HEK293 (cell line): ENCODE data around the gene AURKA.

Experiments used
- CTCF ChIA-PET: fragments of 350-600 bp; formaldehyde crosslinking; extraction: SDS; loops from one replicate; lab custom pipeline; 2021; ENCODE audit warnings: antibody characterized with exemption; lab: Yijun Ruan, JAX
- POLR2A ChIA-PET: fragments of 300-600 bp; formaldehyde crosslinking; extraction: SDS; loops from one replicate; lab custom pipeline; 2020; ENCODE audit warnings: antibody characterized with exemption, inconsistent platforms; lab: Yijun Ruan, JAX
- H3K27ac ChIP-seq: fragments of 200-500 bp; sonication (Bioruptor generic); 2 replicates; pipeline ENCODE4 v1.5.1; 2014; ENCODE audit warnings: low read depth, low read length, control low read depth, inconsistent platforms; ENCODE audit errors: extremely low read depth
- H3K36me3 ChIP-seq, 2 experiments: fragments of 200-500 bp in 1 of 2; sonication (Bioruptor generic) in 1 of 2; 1 replicate in 1 of 2; 2 replicates in 1 of 2; pipeline ENCODE4 v1.5.1; 2014 to 2017; ENCODE audit warnings: inconsistent platforms in 2 of 2, low read length in 2 of 2; ENCODE audit not compliant: control insufficient read depth in 2 of 2, insufficient read depth in 1 of 2
- H3K4me1 ChIP-seq: fragments of 200-500 bp; sonication (Bioruptor generic); 2 replicates; pipeline ENCODE4 v1.5.1; 2014; ENCODE audit warnings: mild to moderate bottlenecking, low read length, inconsistent platforms; ENCODE audit not compliant: control insufficient read depth, insufficient read depth
- H3K4me3 ChIP-seq: 2 replicates; pipeline ENCODE4 v1.5.1; 2011; ENCODE audit warnings: low read depth, mild to moderate bottlenecking, control low read depth, low read length, moderate library complexity
- H3K9me3 ChIP-seq: fragments of 200-500 bp; sonication (Bioruptor generic); 2 replicates; pipeline ENCODE4 v1.5.1; 2014; ENCODE audit warnings: low read depth, low read length, inconsistent platforms; ENCODE audit not compliant: control insufficient read depth, insufficient read depth
- GFI1B ChIP-seq: fragments of 450-650 bp; formaldehyde crosslinking; IDR thresholded peaks from 2 replicates; pipeline ENCODE4 v1.5.1; 2016; ENCODE audit warnings: missing biosample characterization, missing genetic modification characterization
- KLF10 ChIP-seq: fragments of 450-650 bp; IDR thresholded peaks from 2 replicates; pipeline ENCODE4 v1.5.1; 2018; ENCODE audit warnings: missing biosample characterization, mild to moderate bottlenecking, missing genetic modification characterization
- KLF9 ChIP-seq: fragments of 450-650 bp; formaldehyde crosslinking; IDR thresholded peaks from 2 replicates; pipeline ENCODE4 v1.5.1; 2016; ENCODE audit warnings: missing biosample characterization, missing genetic modification characterization, low read depth
- MEIS1 ChIP-seq: sonication (generic); formaldehyde crosslinking; IDR thresholded peaks from 2 replicates; pipeline ENCODE4 v1.8.1; 2022; ENCODE audit warnings: missing genetic modification reagents, mild to moderate bottlenecking, borderline replicate concordance
- SP7 ChIP-seq: fragments of 450-650 bp; formaldehyde crosslinking; IDR thresholded peaks from 2 replicates; pipeline ENCODE4 v1.5.1; 2016; ENCODE audit warnings: missing biosample characterization, missing genetic modification characterization
- ZBTB7A ChIP-seq: fragments of 450-650 bp; formaldehyde crosslinking; IDR thresholded peaks from 2 replicates; pipeline ENCODE4 v1.5.1; 2016; ENCODE audit warnings: low read depth, missing biosample characterization, missing genetic modification characterization
- ZNF2 ChIP-seq: fragments of 450-650 bp; formaldehyde crosslinking; IDR thresholded peaks from 2 replicates; pipeline ENCODE4 v1.5.1; 2016; ENCODE audit warnings: missing biosample characterization, missing genetic modification characterization
- ZNF274 ChIP-seq, 2 experiments: fragments of 200-500 bp in 1 of 2; fragments of 450-650 bp in 1 of 2; sonication (Bioruptor generic) in 1 of 2; formaldehyde crosslinking in 1 of 2; IDR thresholded peaks; 2 replicates each; pipeline versions ENCODE4 v1.5.1 to v1.6.1; 2014 to 2016; ENCODE audit warnings: borderline replicate concordance in 1 of 2, inconsistent platforms in 1 of 2, low read length in 1 of 2, missing biosample characterization in 1 of 2, missing genetic modification characterization in 1 of 2
- ZNF433 ChIP-seq: fragments of 450-650 bp; formaldehyde crosslinking; IDR thresholded peaks from 2 replicates; pipeline ENCODE4 v1.5.1; 2016; ENCODE audit warnings: missing biosample characterization, missing genetic modification characterization, low read depth
- ZNF510 ChIP-seq: fragments of 450-650 bp; formaldehyde crosslinking; IDR thresholded peaks from 2 replicates; pipeline ENCODE4 v1.5.1; 2018; ENCODE audit warnings: mild to moderate bottlenecking, missing genetic modification characterization, missing biosample characterization; ENCODE audit not compliant: insufficient replicate concordance
- ZNF530 ChIP-seq: fragments of 450-650 bp; formaldehyde crosslinking; IDR thresholded peaks from 2 replicates; pipeline ENCODE4 v1.5.1; 2016; ENCODE audit warnings: low read depth, missing biosample characterization, missing genetic modification characterization
- ZNF670 ChIP-seq: fragments of 450-650 bp; formaldehyde crosslinking; IDR thresholded peaks from 2 replicates; pipeline ENCODE4 v1.5.1; 2016; ENCODE audit warnings: missing biosample characterization, missing genetic modification characterization, low read depth
- ZNF677 ChIP-seq: fragments of 450-650 bp; IDR thresholded peaks from 2 replicates; pipeline ENCODE4 v1.5.0; 2018; ENCODE audit warnings: missing biosample characterization, mild to moderate bottlenecking, missing genetic modification characterization, moderate library complexity
- TF ChIP-seq, protein P1 (sequence below): fragments of 450-650 bp; formaldehyde crosslinking; conservative IDR thresholded peaks from 2 replicates; pipeline ENCODE4 v1.5.1; 2016; ENCODE audit warnings: low read depth, missing biosample characterization, missing genetic modification characterization
- TF ChIP-seq, protein P2 (sequence below): fragments of 450-650 bp; formaldehyde crosslinking; IDR thresholded peaks from 2 replicates; pipeline ENCODE4 v1.5.1; 2017; ENCODE audit warnings: missing biosample characterization, missing genetic modification characterization
- TF ChIP-seq, protein P3 (sequence below): fragments of 450-650 bp; formaldehyde crosslinking; IDR thresholded peaks from 2 replicates; pipeline ENCODE4 v1.5.1; 2016; ENCODE audit warnings: missing biosample characterization, missing genetic modification characterization
- TF ChIP-seq, protein P4 (sequence below): fragments of 450-650 bp; formaldehyde crosslinking; IDR thresholded peaks from 2 replicates; pipeline ENCODE4 v1.5.1; 2016; ENCODE audit warnings: missing biosample characterization, missing genetic modification characterization
- TF ChIP-seq, protein P5 (sequence below): fragments of 450-650 bp; formaldehyde crosslinking; IDR thresholded peaks from 2 replicates; pipeline ENCODE4 v1.5.1; 2016; ENCODE audit warnings: missing biosample characterization, missing genetic modification characterization
- TF ChIP-seq, protein P6 (sequence below): fragments of 450-650 bp; formaldehyde crosslinking; IDR thresholded peaks from 2 replicates; pipeline ENCODE4 v1.5.1; 2016; ENCODE audit warnings: missing biosample characterization, missing genetic modification characterization

AURKA gene

DNA sequence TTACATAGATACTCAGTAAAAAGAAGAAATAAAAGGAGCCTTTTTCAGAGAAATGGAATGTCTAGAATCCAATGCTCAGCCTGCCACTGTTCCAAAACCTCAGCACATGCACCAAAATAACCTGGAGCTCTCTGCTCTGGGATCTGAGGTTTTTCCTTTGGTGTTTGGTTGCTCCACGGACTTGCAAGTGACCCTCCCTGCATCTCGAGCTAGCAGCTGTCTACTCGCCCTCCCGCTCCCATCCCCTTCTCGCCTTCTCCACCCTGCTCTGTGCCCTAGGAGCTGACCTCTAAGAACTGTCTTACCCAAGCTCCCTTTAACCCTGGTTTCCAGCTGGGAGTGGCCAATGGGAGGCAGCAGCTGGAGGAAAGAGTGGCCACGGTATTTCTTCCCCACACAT, 68.4 kb downstream of the AURKA start:
- POLR2A ChIA-PET: no interaction called here
- Histone ChIP-seq H3K27ac (no peak overlapping the region), H3K9me3 (no peaks in the 10 kb centered on the region), H3K36me3 (no peaks in the 10 kb centered on the region), H3K4me1 (no peaks in the 10 kb centered on the region), H3K4me3 (no peak overlapping the region)
- TF ChIP-seq, protein P1, sequence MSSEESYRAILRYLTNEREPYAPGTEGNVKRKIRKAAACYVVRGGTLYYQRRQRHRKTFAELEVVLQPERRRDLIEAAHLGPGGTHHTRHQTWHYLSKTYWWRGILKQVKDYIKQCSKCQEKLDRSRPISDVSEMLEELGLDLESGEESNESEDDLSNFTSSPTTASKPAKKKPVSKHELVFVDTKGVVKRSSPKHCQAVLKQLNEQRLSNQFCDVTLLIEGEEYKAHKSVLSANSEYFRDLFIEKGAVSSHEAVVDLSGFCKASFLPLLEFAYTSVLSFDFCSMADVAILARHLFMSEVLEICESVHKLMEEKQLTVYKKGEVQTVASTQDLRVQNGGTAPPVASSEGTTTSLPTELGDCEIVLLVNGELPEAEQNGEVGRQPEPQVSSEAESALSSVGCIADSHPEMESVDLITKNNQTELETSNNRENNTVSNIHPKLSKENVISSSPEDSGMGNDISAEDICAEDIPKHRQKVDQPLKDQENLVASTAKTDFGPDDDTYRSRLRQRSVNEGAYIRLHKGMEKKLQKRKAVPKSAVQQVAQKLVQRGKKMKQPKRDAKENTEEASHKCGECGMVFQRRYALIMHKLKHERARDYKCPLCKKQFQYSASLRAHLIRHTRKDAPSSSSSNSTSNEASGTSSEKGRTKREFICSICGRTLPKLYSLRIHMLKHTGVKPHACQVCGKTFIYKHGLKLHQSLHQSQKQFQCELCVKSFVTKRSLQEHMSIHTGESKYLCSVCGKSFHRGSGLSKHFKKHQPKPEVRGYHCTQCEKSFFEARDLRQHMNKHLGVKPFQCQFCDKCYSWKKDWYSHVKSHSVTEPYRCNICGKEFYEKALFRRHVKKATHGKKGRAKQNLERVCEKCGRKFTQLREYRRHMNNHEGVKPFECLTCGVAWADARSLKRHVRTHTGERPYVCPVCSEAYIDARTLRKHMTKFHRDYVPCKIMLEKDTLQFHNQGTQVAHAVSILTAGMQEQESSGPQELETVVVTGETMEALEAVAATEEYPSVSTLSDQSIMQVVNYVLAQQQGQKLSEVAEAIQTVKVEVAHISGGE (tag by site-specific recombination): no peak
- TF ChIP-seq, protein P2, sequence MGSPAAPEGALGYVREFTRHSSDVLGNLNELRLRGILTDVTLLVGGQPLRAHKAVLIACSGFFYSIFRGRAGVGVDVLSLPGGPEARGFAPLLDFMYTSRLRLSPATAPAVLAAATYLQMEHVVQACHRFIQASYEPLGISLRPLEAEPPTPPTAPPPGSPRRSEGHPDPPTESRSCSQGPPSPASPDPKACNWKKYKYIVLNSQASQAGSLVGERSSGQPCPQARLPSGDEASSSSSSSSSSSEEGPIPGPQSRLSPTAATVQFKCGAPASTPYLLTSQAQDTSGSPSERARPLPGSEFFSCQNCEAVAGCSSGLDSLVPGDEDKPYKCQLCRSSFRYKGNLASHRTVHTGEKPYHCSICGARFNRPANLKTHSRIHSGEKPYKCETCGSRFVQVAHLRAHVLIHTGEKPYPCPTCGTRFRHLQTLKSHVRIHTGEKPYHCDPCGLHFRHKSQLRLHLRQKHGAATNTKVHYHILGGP: no peak
- TF ChIP-seq ZNF433 (tag by site-specific recombination) (no peak), GFI1B (tag by site-specific recombination) (no peak), KLF9 (tag by site-specific recombination) (no peak), ZNF677 (tag by site-specific recombination) (no peak), MEIS1 (no peak), KLF10 (no peak), SP7 (no peak), ZNF510 (tag by site-specific recombination) (no peak), ZBTB7A (tag by site-specific recombination) (no peak), ZNF274 (IDR thresholded peaks at IDR 0.05; ENCODE audit: low read length) (no peak), ZNF274 (tag by site-specific recombination; IDR thresholded peaks at IDR 0.05; ENCODE audit: borderline replicate concordance) (no peak), ZNF530 (no peak), ZNF2 (no peak), ZNF670 (tag by site-specific recombination) (no peak)
- TF ChIP-seq, protein P3, sequence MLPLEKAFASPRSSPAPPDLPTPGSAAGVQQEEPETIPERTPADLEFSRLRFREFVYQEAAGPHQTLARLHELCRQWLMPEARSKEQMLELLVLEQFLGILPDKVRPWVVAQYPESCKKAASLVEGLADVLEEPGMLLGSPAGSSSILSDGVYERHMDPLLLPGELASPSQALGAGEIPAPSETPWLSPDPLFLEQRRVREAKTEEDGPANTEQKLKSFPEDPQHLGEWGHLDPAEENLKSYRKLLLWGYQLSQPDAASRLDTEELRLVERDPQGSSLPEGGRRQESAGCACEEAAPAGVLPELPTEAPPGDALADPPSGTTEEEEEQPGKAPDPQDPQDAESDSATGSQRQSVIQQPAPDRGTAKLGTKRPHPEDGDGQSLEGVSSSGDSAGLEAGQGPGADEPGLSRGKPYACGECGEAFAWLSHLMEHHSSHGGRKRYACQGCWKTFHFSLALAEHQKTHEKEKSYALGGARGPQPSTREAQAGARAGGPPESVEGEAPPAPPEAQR (tag by site-specific recombination): no peak
- TF ChIP-seq, protein P4, sequence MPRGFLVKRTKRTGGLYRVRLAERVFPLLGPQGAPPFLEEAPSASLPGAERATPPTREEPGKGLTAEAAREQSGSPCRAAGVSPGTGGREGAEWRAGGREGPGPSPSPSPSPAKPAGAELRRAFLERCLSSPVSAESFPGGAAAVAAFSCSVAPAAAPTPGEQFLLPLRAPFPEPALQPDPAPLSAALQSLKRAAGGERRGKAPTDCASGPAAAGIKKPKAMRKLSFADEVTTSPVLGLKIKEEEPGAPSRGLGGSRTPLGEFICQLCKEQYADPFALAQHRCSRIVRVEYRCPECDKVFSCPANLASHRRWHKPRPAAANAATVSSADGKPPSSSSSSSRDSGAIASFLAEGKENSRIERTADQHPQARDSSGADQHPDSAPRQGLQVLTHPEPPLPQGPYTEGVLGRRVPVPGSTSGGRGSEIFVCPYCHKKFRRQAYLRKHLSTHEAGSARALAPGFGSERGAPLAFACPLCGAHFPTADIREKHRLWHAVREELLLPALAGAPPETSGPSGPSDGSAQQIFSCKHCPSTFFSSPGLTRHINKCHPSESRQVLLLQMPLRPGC (tag by site-specific recombination): no peak
- TF ChIP-seq, protein P5, sequence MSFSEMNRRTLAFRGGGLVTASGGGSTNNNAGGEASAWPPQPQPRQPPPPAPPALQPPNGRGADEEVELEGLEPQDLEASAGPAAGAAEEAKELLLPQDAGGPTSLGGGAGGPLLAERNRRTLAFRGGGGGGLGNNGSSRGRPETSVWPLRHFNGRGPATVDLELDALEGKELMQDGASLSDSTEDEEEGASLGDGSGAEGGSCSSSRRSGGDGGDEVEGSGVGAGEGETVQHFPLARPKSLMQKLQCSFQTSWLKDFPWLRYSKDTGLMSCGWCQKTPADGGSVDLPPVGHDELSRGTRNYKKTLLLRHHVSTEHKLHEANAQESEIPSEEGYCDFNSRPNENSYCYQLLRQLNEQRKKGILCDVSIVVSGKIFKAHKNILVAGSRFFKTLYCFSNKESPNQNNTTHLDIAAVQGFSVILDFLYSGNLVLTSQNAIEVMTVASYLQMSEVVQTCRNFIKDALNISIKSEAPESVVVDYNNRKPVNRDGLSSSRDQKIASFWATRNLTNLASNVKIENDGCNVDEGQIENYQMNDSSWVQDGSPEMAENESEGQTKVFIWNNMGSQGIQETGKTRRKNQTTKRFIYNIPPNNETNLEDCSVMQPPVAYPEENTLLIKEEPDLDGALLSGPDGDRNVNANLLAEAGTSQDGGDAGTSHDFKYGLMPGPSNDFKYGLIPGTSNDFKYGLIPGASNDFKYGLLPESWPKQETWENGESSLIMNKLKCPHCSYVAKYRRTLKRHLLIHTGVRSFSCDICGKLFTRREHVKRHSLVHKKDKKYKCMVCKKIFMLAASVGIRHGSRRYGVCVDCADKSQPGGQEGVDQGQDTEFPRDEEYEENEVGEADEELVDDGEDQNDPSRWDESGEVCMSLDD (tag by site-specific recombination): no peak
- TF ChIP-seq, protein P6, sequence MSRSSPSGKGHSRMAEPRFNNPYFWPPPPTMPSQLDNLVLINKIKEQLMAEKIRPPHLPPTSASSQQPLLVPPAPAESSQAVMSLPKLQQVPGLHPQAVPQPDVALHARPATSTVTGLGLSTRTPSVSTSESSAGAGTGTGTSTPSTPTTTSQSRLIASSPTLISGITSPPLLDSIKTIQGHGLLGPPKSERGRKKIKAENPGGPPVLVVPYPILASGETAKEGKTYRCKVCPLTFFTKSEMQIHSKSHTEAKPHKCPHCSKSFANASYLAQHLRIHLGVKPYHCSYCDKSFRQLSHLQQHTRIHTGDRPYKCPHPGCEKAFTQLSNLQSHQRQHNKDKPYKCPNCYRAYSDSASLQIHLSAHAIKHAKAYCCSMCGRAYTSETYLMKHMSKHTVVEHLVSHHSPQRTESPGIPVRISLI (tag by site-specific recombination): no peak
- CTCF ChIA-PET: no interaction called here
